Activated CD8-positive, alpha-beta memory T cell treated with anti-CD3 and anti-CD28 coated beads for 48 hours (primary cell): Measurements from ENCODE around the gene FOS.

Source experiments
- DNase-seq, 3 experiments: peaks; one replicate each; pipeline ENCODE4 v3.0.0-alpha.2; 2020; ENCODE audit warnings: low read depth in 2 of 3, low spot score in 2 of 3

The FOS gene

GRCh38 chr14:75249958-75250336 is 28.7 kb upstream of the FOS start:
- no peak for DNase-seq

- DNase-seq = no peak
These were observed 27.8 kb upstream of the FOS start for GRCh38 chr14:75250800-75251199.

GRCh38 chr14:75252254-75252837 is 26.3 kb upstream of the FOS start:
- no peak for DNase-seq

GRCh38 chr14:75254381-75254822 is 24.2 kb upstream of the FOS start:
- no peak for DNase-seq

GRCh38 chr14:75254901-75255584 is 23.6 kb upstream of the FOS start:
- no peak for DNase-seq

- DNase-seq = no peak
These were observed 20.4 kb upstream of the FOS start for GRCh38 chr14:75258079-75258802.

GRCh38 chr14:75258803-75259509 is 19.7 kb upstream of the FOS start:
- DNase-seq = peak; percentile 91 to 93 (median 93)

GRCh38 chr14:75259510-75259855 is 19.1 kb upstream of the FOS start:
- no peak for DNase-seq

- DNase-seq = no peak
These were observed 18.4 kb upstream of the FOS start for GRCh38 chr14:75260025-75260763.

- DNase-seq = no peak
These were observed 16.8 kb upstream of the FOS start for GRCh38 chr14:75261820-75262219.

- no peak for DNase-seq
These were observed 16.0 kb upstream of the FOS start for GRCh38 chr14:75262641-75263040.

- no peak for DNase-seq
These were observed 14.6 kb upstream of the FOS start for GRCh38 chr14:75264036-75264435.

- DNase-seq = no peak
These were observed 11.4 kb upstream of the FOS start for GRCh38 chr14:75267141-75267721.

- DNase-seq = no peak
These were observed 9.7 kb upstream of the FOS start for GRCh38 chr14:75268633-75269550.

- DNase-seq = no peak
These were observed 7.1 kb upstream of the FOS start for GRCh38 chr14:75271514-75271913.

GRCh38 chr14:75273272-75274049 is 5.2 kb upstream of the FOS start:
- no peak for DNase-seq

GRCh38 chr14:75274050-75274898 is 4.4 kb upstream of the FOS start:
- DNase-seq = no peak
